ENCODE results near the gene PIGU.

DNA sequence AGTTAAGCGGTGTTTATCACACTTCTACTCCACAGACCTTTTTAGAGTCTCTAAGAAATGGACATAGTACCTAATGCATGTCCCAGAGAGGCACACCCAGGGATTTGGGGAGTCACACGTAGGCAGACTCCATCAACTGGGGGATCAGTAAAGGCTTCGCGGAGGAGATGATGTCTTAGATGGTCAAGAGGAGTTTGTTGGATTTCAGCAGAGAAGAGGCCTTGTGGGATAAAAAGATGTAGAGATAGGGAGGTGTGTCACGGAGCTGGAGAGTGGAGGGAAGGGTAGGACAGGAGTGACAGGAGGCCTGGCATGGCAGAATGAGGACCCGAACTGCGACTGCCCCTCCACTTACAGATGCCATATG is 151.6 kb downstream of the PIGU start:
- TF ChIP-seq GATA2 (IDR thresholded peaks at IDR 0.05; ENCODE audit: low read depth, low read length) = no peak
- no peak for TF ChIP-seq GATA3 (IDR thresholded peaks at IDR 0.05; ENCODE audit: low read depth, low read length)

All from SH-SY5Y (cell line).